ENCODE results near the gene IGFBP2.

Gene IGFBP2

DNA sequence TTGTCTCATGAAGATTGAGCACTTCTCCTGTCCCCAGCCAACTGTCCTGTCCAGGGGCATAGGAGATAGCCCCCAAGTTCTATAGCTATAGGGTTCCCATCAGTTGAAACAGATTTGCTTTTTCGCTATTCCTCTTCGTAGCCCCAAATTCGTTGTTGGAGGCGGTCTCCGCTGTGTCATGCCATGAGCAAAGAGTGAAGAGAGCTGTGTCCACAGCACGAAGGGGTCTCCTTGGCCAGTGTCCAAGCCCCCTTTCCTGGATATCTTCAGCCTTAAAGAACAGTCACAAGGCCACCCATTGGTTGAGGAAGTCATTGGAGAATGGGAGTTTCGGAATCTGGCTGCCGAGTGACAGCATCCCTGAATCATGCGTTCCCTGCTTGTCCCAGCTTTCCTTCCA, 41.2 kb downstream of the IGFBP2 start:
- no peaks in the 10 kb centered on the region for H3K9me3 ChIP-seq (ENCODE audit: insufficient read depth, low read length)
- TF ChIP-seq EZH2phosphoT487 (conservative IDR thresholded peaks at IDR 0.05; ENCODE audit: low read length): no peak
- TF ChIP-seq, protein P1, sequence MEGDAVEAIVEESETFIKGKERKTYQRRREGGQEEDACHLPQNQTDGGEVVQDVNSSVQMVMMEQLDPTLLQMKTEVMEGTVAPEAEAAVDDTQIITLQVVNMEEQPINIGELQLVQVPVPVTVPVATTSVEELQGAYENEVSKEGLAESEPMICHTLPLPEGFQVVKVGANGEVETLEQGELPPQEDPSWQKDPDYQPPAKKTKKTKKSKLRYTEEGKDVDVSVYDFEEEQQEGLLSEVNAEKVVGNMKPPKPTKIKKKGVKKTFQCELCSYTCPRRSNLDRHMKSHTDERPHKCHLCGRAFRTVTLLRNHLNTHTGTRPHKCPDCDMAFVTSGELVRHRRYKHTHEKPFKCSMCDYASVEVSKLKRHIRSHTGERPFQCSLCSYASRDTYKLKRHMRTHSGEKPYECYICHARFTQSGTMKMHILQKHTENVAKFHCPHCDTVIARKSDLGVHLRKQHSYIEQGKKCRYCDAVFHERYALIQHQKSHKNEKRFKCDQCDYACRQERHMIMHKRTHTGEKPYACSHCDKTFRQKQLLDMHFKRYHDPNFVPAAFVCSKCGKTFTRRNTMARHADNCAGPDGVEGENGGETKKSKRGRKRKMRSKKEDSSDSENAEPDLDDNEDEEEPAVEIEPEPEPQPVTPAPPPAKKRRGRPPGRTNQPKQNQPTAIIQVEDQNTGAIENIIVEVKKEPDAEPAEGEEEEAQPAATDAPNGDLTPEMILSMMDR (IDR thresholded peaks at IDR 0.05; ENCODE audit: insufficient read depth, low read length, poor library complexity, severe bottlenecking): no peak
- no peaks in the 10 kb centered on the region for H3K9me2 ChIP-seq (replicated peaks; ENCODE audit: insufficient read depth, low read length)
- no peak overlapping the region for H3K4me3 ChIP-seq (ENCODE audit: insufficient read depth, low read length, poor library complexity, severe bottlenecking)
- H3K27ac ChIP-seq (ENCODE audit: low read depth, low read length): no peak overlapping the region
- no peak overlapping the region for H3K9ac ChIP-seq (ENCODE audit: low read length)
- no peaks in the 10 kb centered on the region for H3K36me3 ChIP-seq (ENCODE audit: low read length)
- H3K4me2 ChIP-seq (ENCODE audit: low read depth, low read length, poor library complexity, severe bottlenecking): no peak overlapping the region
- no peaks in the 10 kb centered on the region for H3K79me2 ChIP-seq (ENCODE audit: insufficient read depth, low read length)
- H4K20me1 ChIP-seq (ENCODE audit: low read depth, low read length): no peaks in the 10 kb centered on the region
- no peak overlapping the region for H2AFZ ChIP-seq (ENCODE audit: low read depth, low read length, severe bottlenecking)
- H3F3A ChIP-seq (ENCODE audit: insufficient read depth): no peaks in the 10 kb centered on the region
- H3K27me3 ChIP-seq (ENCODE audit: low read length): no peaks in the 10 kb centered on the region

DNA sequence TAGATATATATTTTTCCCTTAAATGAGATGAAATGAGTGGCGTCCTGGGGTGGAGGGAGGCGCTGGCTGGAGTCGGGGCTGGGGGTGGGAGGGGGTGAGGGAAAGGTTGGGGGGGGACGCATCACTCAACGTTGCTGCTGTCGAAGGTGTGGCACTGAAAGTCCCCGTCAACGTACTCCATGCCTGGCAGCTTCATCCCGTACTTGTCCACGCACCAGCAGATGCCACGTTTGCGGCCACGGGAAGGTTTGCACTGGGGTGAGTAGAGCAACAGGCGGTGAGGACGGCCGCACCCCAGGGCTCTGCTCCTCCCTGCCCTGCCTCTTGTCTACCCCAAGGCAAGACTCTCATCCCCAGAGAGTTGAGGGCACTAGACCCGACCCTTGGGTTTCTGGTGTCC, 43.4 kb downstream of the IGFBP2 start:
- Histone ChIP-seq H4K20me1 (ENCODE audit: low read depth, low read length) (no peaks in the 10 kb centered on the region), H3K27me3 (ENCODE audit: low read length) (no peaks in the 10 kb centered on the region), H3K4me2 (ENCODE audit: low read depth, low read length, poor library complexity, severe bottlenecking) (no peak overlapping the region), H3K9ac (ENCODE audit: low read length) (no peak overlapping the region), H3K9me3 (ENCODE audit: insufficient read depth, low read length) (no peaks in the 10 kb centered on the region), H3K36me3 (ENCODE audit: low read length) (no peaks in the 10 kb centered on the region), H2AFZ (ENCODE audit: low read depth, low read length, severe bottlenecking) (no peak overlapping the region), H3K4me3 (ENCODE audit: insufficient read depth, low read length, poor library complexity, severe bottlenecking) (no peak overlapping the region), H3K27ac (ENCODE audit: low read depth, low read length) (no peak overlapping the region), H3K9me2 (replicated peaks; ENCODE audit: insufficient read depth, low read length) (no peaks in the 10 kb centered on the region), H3K79me2 (ENCODE audit: insufficient read depth, low read length) (no peaks in the 10 kb centered on the region), H3F3A (ENCODE audit: insufficient read depth) (no peaks in the 10 kb centered on the region)
- TF ChIP-seq, protein P1 (IDR thresholded peaks at IDR 0.05; ENCODE audit: insufficient read depth, low read length, poor library complexity, severe bottlenecking): no peak
- no peak for TF ChIP-seq EZH2phosphoT487 (conservative IDR thresholded peaks at IDR 0.05; ENCODE audit: low read length)

DNA sequence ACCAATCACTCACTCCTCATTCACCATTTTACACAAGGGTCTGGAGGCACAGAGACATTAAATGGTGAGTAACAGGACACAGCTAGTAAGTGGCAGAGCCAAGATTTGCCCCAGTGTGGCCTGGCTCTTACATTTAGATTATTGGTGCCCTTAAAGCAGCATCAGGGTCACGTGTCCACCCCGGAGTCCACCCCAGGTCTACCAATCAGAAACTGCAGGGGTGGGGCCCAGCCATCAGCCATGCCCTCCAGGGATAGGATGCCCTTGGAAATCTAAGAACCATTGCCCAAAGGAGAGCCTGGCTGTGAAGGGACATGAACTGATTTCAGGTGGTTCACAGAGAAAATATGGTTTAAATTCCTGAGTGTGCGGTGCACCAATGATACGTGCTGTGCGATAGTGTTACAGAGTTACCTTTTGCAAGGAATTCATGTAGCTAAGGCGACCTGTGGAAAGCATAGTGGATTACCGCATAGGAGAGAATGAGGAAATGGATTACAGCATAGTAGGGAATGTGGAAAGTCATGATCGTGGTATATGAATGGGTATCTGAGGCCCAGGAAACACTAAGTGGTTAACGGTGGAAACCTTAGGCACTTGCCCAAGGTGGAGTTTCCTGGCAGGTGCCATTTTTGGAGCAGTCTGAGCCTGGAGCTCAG, 44.3 kb downstream of the IGFBP2 start:
- H4K20me1 ChIP-seq (ENCODE audit: low read depth, low read length): no peaks in the 10 kb centered on the region
- H3K4me3 ChIP-seq (ENCODE audit: insufficient read depth, low read length, poor library complexity, severe bottlenecking): no peak overlapping the region
- H3K4me2 ChIP-seq (ENCODE audit: low read depth, low read length, poor library complexity, severe bottlenecking): no peak overlapping the region
- no peak overlapping the region for H3K9ac ChIP-seq (ENCODE audit: low read length)
- no peaks in the 10 kb centered on the region for H3K79me2 ChIP-seq (ENCODE audit: insufficient read depth, low read length)
- no peaks in the 10 kb centered on the region for H3K9me3 ChIP-seq (ENCODE audit: insufficient read depth, low read length)
- H3K27me3 ChIP-seq (ENCODE audit: low read length): no peaks in the 10 kb centered on the region
- TF ChIP-seq, protein P1 (IDR thresholded peaks at IDR 0.05; ENCODE audit: insufficient read depth, low read length, poor library complexity, severe bottlenecking): no peak
- TF ChIP-seq EZH2phosphoT487 (conservative IDR thresholded peaks at IDR 0.05; ENCODE audit: low read length): no peak
- H3K27ac ChIP-seq (ENCODE audit: low read depth, low read length): no peak overlapping the region
- H3K36me3 ChIP-seq (ENCODE audit: low read length): no peaks in the 10 kb centered on the region
- H2AFZ ChIP-seq (ENCODE audit: low read depth, low read length, severe bottlenecking): no peak overlapping the region
- H3K9me2 ChIP-seq (replicated peaks; ENCODE audit: insufficient read depth, low read length): no peaks in the 10 kb centered on the region
- no peaks in the 10 kb centered on the region for H3F3A ChIP-seq (ENCODE audit: insufficient read depth)
